Pericardium fibroblast (primary cell): Measurements from ENCODE around the gene C3orf33. TPM values are rescaled to one million over a fixed set of nuclear protein-coding genes. Genes with fewer than 3 reads are reported as not detected.

Source experiments
- total RNA-seq: library from RNA; depleted of rRNA; stranded (reverse); fragments of >200 nt; gene quantifications from 2 replicates; pipeline ENCODE4 v1.2.3, GENCODE V29; 2015

Gene C3orf33
- total RNA-seq, result 2.0 and 5.6 TPM in 2 replicates

DNA sequence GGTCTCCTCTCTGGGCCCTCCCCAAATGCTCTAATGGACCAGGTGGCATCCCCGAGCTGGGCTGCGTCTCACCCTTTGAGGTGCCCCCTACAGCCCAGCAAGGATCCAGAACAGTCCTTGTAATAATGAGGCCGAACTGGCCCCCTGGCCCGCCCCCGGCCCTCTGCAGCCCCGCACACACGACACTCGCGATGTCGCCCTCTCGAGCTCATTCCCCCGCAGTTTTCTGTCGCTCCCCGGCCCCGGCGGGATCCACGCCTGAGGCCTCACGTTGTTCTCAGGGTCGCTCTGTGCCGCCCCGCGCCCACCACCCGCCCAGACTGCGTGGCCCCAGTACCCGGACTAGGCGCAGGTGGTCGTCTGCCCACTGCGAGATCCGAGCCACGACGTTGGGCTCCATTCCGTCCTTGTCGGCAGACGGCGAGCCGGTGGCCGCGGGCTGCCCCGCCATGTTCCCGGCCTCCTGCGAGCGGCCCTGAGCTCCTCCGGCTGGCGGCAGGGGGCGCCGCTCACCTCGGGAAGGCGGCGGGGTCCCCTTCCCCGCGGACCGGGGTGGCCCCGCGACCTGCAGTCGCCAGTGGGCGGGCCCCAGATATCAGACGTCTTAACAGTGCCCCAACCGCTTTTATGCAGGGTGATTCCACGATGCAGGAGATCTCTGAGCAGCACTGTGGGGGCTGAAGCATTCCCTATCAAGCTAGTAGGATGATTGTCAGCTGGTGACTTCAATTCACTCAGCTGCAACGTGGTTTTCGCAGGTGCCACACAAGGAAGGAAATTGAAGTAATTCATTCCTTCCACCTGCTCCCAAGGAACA is at the start of gene C3orf33:
TSS of gene C3orf33 (minus strand) at position 477 of the 817 bp plus-strand sequence. CDS start at position 451, 26 bp downstream.

DNA sequence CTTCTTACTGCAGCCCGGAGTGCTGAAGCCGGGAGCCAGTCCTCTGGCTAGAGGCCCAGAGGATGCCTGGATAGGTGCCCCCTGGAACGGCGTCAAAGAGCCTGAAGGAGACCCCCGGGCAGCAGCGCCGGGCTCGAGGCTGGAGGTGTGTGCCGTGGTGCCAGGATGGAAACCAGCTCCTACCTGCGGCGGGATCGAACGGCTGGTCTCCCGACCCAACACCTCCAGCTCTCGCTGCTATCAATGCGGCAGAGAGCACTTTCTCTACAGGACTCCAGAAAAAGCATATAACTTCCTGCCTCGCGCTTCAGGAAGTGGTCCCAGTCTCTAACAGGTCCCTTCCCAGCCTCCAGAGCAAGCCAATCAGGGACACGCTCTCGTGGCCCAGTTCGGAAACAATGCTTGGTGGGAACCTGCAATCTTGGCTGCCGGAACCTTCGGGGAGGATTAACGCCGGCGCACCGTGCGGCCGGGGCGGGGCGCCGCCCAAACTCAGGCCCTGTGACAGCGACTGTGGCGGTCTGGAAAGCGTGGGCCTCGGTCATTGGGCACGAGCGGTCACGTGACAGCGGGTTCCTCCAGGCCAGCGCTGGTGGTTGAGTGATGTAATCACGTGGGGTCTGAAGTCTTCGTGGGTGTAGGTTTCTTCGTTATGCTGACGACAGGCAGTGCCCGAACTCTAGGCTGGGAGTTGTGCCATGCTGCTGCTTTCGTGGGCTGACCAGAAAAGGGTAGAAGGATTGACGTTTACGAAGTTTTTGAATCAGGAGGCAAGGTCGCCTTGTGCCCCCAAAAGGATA is 48.3 kb upstream of the C3orf33 start, which contains the start of gene SLC33A1:
TSS of gene SLC33A1 (minus strand) at position 287 of the 800 bp plus-strand sequence. CDS start 430 bp downstream, outside the sequence.

DNA sequence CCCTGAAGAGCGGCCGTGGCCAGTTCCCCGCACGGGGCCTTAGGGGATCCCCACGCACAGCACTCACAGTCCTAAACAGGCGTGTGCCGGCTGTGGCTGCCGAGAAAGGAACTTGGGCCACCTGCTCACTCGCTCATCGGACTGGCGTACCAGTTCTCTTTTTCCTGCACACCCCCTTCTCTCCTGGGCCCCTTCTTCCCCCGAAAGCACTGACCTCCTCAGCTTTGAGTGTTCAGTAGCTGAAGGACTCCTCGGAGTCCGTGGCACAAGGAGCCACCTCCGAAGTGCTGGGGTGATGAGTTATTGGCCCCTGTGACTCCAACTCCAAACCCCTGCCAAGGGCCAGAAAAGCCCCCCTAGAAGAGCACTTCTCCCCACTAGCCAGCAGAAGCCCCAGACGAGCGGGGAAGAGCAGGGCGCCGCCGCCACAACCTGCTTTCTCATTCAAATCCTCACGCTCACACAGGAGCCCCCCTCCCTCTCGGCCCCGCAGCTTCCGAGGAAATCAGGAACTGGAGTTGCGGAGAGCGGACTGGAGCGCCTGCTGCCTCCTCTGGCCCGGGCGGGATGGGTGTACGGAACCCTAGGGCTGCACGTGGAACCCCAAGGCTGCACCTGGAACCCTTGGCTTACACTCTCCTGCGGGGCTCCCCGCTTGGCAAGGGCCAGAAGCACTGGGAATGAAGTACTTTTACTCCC is 61.3 kb downstream of the C3orf33 start, which contains the start of gene PLCH1:
TSS of gene PLCH1 (minus strand) at position 446 of the 699 bp plus-strand sequence. CDS start 40,847 bp downstream, outside the sequence.

Other genes with a start within 250 kb of the C3orf33 start
- gene PLCH1, start 61.2 kb downstream of the C3orf33 start, total RNA-seq, result not detected in 2 replicates
- 24.4 and 35.0 TPM in 2 replicates for gene SLC33A1, start 48.1 kb upstream of the C3orf33 start, total RNA-seq
- gene GMPS, start 64.4 kb upstream of the C3orf33 start, total RNA-seq, result 35.1 and 38.5 TPM in 2 replicates